ENCODE measurements around the gene TAF13.
"Not testable (repeated sequence)": the region's sequence is repeated elsewhere in the genome, so short reads cannot be mapped to it uniquely, and the experiment has no call there.

Gene TAF13

DNA sequence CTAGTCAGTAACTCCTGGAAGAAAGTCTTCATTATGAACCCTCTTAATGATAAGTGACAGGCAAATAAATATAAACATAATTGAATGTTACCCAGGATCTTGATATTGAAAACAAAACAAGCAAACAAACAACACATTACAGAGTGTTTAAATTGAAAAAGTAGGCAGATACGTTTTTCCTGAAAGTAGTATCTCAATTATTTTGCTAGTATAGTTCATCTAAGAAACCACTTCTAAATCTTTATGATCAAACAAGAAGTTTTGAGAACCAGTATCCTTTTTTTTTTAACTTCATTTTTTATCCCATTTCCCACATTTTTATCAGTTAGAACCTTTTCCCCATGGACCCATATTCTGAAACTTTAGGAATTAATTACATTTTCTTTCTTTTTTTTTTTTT is 30.2 kb downstream of the TAF13 start:
- no peak for DNase-seq

- DNase-seq = peak; percentile 93
Observed at GRCh38 chr1:109041621-109042468, 34.0 kb downstream of the TAF13 start, which contains the start of gene WDR47. WDR47 (minus strand) TSS chr1:109042102; CDS start chr1:109023512, 18,590 bp downstream.

DNA sequence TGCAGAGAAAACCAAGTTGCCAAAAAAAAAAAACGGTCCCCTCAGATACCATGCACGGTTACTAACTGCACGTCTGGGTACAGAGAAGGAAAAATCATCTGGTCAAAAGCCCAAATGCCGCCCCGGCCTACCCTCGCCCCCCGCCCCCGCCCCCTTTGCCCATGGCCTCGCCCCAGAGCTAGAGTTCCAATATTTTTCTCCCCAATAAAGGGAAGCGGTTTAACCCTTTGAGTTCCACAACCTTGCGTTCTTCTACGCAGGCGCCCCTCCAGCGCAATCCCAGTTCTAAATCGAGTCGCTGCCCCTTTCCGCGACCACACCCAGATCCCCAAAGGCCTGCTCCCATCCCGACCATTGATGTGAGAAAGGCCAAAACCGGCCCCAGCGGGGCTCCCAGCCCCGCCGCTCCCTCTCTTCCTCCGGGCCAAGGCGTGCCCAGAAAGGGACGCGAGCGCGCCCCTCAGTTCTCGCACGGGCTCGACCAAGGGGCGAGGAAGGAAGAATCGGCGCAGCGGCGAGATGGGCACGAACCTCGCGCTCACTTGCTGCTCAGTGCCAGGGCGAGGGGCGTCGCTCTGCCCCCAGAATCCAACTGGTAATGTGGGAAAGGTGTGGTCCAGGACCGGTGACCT is 34.7 kb downstream of the TAF13 start:
- peak; percentile 44 for DNase-seq

DNA sequence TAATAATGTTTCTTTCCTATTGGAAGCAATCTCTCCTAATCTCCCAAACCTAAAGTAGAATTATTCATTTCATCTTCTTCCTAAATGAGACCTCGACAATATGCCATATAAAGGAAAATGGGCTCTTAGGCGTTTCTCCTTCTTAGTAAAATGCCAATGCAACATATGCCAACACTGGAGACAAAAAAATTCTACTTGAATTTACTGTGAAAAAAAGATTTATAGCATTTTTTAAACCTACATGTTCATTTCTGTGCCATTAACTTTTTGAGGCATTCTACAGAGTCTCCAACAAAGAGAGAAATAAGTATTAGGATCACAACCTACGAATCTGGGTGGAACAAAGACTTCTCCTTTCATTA is 35.2 kb downstream of the TAF13 start:
- no peak for DNase-seq

GRCh38 chr1:109034382-109034781 is 41.4 kb downstream of the TAF13 start:
- DNase-seq = no peak

DNA sequence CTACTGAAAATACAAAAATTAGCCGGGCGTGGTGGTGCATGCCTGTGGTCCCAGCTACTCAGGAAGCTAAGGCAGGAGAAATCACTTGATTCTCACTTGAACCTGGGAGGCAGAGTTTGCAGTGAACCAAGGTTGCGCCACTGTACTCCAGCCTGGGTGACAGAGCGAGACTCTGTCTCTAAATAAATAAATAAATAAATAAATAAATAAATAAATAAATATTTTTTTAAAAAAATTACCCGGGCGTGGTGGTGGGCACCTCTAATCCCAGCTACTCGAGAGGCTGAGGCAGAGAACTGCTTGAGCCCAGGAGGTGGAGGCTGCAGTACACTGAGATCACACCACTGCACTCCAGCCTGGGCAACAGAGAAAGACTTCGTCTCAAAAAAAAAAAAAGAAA is 46.3 kb downstream of the TAF13 start:
- DNase-seq = not testable (repeated sequence)

DNA sequence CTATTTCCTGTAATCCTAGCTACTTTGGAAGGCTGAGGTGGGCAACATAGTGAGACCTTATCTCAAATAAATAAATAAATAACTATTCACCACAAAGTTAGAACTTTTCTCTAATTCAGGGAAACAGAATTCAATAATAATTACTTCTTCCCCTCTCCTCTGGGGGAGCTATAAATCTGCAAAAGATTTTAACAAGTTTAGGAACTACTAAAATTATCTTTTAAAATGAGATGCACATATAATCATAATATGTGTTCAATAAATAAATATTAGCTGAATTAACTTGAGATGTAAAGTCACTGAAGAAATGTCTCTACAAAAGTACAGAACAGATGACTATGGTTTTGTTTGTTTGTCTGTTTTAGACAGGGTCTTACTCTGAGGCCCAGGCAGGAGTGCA is 48.0 kb downstream of the TAF13 start:
- no peak for DNase-seq

DNA sequence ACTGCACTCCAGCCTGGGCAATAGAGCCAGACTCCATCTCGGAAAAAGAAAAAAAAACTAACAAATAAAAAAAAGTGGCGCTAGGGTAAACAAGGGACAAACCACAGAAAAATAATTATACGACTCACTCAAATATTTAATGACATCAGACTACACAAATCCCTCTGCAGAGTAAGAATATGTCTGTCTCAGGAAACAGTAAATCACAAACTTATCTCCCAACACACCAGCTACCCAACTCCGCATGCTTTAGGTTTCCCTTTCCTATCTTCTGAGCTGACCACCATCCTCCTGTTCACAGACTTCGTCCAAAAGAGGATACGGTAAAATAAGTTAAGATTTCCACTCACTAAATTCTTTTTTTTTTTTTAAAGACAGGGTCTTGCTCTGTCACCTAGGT is 50.1 kb downstream of the TAF13 start:
- DNase-seq = no peak

DNA sequence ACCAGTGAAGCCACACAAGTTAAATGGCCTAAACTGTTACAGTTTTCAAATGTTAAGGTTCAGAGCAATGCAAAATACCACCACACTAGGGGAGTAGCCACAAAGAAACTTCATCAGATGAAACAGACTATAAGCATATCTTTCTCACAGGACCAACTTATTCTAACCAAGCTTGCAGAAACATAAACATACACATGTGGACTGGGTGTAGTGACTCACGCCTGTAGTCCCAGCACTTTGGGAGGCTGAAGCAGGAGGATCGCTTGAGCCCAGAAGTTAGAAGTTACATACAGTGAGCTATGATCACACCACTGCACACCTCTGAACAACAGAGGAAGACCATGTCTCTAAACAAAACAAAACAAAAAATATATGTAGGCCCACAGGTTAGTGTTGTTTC is 51.2 kb downstream of the TAF13 start:
- no peak for DNase-seq

GRCh38 chr1:109020693-109021257 is 55.0 kb downstream of the TAF13 start:
- no peak for DNase-seq

DNA sequence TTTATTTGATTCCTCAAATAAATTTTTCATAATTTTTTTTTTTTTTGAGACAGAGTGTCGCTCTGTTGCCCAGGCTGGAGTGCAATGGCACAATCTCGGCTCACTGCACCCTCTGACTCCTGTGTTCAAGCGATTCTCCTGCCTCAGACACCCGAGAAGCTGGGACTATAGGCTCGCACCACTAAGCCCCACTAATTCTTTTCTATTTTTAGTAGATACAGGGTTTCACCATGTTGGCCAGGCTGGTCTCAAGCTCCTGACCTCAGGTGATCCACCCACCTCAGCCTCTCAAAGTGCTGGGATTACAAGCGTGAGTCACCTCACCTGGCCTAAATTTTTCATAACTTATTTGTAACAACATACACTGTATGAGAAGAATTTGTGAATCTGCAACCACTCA is 58.1 kb downstream of the TAF13 start:
- not testable (repeated sequence) for DNase-seq

DNA sequence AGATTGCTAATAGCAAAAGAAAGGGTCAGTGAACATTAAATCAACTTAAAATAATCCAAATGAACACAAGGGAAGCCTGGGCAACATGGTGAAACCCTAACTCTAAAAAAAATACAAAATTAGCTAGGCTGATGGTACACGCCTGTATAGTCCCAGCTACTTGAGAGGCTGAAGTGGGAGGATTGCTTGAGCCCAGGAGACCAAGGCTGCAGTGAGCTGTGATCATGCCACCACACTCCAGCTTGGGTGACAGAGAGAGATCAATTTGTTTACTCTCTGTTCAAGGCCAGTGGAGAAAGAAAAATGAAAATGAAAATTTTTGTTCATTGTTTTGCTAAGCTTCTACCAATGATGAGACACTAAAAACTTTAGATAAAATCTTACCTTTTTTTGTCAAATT is 58.7 kb downstream of the TAF13 start:
- DNase-seq = no peak

All from NCI-H69 (cell line).